GM18511 (cell line): Measurements from ENCODE around the gene PPFIA1.

Source experiments
- ATAC-seq: cut with Tn5 transposase; IDR thresholded peaks from one replicate; pipeline ENCODE4 v1.9.1; 2021; ENCODE audit warnings: mild to moderate bottlenecking, moderate library complexity; ENCODE audit not compliant: unreplicated experiment

Gene PPFIA1

DNA sequence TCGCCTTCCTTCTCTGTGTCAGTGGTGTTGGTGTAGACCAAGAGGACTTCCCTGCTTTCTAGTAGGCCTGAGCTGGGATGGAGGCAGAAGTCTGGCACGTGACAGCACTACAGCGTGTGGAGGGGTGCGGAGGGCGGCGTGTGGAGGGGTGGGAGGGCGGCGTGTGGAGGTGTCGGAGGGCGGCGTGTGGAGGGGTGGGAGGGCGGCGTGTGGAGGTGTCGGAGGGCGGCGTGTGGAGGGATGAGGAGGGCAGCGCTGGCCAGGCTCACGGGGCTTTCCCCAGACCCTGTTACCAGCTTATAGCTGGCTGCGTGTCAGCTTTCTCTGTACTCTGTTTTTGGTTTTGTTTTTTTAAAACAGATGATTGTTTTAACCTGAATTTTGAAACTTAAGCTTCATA lies 82.1 kb downstream of the PPFIA1 start:
- no peak for ATAC-seq

DNA sequence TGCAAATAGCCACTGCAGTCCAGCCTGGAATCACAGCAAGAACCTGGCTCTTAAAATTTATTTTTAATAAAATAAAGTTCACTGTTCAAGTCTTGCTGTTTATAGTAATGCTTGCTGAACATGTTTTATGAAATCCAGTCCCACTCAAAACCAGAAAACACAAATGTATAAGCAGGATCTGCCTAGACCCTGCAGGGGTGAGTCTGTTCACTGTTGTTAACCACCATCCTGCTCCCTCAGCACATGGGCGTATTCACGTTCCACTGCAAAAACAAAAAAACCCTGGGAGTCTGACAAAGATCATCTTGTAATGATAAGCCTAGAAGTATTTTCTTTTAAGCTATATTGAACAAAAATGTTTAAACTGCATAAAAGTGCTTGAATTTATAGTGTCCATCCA lies 82.8 kb downstream of the PPFIA1 start:
- ATAC-seq: no peak

DNA sequence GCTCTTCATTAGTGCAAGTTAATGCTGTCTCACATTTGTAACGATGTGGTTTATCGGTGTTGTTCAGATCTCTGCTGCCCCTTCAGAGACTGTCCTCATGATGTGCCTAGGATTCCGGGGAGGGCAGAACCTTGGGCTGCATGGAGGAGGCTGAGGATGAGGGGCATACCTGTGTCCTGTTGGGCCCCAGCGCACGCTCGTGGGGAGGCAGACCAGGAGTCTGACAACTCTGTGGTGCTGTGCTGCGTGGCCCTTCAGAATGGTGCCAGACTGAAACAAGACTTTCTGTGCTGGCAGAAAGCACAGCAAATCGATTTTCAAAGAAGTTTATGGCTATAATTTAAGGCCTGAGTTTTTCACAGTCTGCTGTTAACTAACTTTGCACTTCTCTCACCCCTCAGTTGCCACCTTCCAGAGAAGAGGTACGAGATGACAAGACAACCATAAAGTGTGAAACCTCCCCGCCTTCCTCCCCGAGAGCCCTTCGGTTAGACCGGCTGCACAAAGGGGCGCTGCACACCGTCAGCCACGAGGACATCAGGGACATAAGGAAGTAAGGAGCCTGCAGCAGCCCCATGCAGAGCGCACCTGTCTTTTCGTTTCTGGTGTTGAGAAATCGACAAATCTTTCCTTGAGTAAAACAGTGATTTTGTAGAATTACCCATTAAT lies 83.5 kb downstream of the PPFIA1 start:
- ATAC-seq: no peak

DNA sequence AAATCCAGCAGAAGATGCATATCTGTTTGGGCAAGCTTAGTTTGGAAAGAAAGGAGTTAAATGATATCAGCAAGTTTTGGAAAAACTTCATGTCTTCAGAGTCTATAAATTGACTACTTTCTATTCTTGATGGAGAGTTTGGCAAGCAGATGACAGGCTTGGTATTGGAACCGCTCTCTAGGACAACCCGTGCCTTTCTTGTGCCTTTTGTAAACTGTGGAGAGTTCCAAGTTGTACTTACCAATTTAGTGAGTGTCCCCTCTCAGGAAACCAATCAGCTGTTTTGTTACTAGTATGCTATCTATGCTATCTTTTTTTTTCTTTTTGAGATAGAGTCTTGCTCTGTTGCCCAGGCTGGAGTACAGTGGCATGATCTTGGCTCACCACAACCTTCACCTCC lies 84.1 kb downstream of the PPFIA1 start:
- ATAC-seq: no peak

DNA sequence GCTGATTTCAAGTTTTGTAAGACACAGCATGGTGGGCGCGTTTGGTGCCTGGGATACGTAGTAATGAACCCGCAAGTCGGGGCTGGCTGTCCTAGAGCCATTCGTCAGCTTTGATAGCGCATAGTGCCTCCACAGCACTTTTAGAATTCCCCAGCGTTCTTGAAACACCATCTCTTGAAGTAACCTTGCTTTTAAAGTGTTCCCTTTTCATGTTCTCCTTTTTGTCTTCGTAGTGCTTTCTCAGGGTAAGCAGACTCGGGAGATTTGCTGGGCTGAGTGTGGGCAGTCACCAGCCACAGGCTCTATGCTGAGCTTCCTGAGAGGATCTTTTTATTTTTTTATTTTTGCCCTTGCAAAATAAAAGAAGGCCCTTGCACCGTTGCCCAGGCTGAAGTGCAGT lies 88.3 kb downstream of the PPFIA1 start:
- ATAC-seq: no peak

DNA sequence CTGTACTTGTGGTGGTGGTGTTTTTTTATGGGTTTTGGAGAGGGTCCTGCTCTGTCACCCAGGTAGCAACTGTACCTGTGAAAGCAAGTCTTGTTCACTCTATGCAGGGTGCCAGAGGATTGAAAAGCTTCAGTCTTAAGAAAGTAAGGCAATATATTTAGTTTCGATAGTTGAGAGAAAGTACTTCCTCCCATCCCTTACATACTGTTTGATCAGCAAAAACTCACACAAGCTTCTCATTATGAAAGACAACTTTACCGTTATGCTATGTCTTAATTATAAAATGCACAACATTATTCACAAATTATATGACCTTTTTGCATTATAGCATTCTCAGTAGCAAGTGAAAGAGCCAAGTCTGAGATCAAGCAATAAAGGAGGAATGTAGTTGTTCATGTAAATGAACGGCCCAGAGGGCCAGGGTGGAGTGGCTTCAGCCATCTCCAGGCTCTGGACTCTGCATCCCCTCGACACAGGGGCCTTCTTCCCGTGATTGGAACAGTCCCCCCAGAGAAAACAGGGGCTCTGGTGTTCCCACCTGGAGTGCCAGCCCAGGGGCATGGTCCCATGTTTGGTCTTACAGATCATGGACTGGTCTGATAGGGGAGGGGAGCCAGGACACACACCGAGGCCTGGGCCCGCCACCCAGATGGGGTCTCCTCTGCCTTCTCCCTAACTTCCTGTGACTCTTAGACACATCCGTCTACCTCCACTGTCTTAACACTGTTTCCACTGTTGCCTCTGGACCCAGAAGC lies 89.1 kb downstream of the PPFIA1 start:
- ATAC-seq: no peak

DNA sequence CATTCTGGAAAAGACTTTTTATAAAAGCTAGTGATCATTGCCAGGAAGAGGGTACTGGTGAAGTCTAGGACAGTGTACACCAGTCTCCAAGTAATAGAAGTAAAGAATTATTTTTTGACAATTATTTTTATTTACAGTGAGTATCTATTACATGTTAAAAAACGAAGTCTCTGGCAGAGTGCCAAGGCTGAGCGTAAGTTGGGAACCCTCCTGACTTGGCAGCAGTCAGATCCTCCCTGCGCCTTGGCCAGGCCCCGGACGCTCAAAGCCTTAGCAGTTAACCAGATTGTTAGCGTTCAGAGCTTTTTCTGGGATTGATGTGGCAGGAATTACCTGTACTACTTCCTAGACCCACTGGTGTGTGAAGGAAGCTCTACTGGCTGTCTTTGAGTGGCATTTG lies 89.7 kb downstream of the PPFIA1 start:
- ATAC-seq: no peak

DNA sequence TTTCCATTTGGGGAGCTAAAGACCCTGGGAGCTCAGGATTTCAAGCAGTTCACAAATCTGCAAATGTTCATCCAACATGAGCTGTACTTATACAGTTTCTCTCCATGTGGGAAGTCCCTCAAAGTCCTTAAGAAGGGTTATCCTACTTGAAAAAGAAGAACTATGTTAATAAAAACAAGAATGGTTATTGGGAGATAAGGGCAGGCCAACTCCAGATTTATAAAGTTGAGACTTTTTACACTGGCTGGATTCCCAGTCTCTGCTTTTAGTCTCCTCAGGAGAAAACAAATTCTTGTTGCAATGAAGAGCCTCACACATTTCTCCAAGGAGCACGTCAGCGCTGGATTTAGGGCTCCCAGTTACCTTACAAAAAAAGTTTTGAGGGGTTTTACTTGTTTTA lies 93.7 kb downstream of the PPFIA1 start:
- no peak for ATAC-seq

DNA sequence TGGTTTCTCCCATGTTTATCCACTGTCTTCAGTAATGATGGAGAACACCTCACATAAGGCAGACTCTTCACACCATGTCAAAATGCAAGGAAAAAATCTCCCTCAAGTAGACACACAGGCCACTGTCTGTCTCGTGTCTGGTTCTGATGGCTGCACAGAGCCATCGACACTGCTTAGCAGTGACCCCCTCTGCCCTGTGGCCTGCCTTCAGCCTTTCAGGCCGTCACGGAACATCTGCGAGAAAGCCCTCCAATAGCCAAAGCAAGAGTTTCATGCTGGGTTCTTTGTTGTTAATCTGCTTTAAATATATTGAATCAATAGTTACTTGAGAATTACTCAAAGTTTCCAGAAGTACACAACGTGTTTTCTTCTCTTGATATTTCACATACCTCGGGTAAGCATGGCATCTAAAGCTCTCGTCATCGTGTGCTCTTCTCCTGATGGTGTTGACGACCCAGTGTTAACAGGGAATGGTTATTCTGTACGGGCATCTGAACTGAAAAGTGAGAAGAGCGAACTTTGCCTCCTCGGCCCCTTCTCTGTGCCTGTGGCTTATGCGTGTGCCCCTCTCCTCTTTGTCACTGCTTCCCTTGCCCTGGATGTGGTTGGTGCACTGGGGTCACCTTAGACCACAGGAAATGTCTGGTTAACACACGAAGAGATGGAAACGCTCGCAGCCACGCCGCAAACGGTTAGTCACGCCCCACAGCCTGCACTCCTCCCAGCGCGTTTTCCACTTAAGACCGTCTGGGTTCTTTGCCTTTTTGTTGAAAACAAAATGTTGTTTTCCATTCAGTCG lies 94.5 kb downstream of the PPFIA1 start:
- no peak for ATAC-seq

DNA sequence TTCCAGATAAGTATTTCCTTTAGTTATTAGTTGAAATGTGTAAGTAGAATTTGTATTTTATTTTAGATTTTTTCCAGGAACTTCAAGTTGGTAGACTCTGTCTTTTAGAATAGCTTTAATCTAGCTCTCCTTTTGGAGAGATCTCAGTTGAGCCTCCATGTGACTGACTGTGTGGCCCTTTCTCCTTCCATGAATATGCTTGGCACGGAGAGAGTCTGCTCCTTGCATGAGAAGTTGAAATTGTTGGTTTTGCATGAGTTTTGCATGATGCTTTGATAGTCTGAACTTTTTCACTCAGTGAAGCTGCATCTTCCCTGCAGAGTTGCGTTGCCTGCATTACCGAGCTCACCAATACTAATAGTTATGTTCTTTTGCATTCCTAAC lies 95.0 kb downstream of the PPFIA1 start:
- ATAC-seq: no peak

DNA sequence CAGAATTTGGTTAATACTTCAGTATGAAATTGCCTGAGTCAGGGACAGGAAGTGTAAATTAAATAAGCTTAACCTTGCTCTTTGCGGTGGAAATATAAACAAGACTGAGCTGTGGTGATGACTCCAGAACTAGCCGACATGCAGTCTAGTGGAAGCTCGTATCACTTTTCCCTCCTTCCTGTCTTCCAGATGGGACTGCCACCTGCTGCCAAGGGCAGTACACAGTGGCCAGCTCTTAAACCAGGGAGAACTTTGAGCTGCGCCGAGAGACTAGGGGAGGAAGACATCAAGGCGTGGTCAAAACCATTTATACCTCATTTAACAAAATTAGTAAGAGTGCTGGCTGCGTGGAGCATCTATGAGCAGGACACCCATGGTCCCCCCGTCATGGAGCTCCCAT lies 96.6 kb downstream of the PPFIA1 start:
- no peak for ATAC-seq

DNA sequence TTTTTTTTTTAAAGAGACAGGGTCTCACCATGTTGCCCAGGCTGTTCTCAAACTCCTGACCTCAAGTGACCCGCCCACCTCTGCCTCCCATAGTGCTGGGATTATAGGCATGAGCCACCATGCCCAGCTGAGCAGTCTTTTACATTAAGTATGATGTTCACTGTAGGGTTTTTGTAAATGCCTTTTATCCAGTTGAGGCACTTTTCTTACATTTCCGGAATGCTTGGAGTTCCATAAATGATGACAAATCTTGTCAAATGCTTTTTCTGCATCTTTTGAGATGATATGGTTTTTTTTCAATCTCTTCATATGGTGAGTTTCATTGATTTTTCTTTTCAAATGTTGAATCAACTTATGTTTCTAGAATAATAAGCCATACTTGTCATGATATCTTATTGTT lies 98.5 kb downstream of the PPFIA1 start:
- ATAC-seq: no peak

DNA sequence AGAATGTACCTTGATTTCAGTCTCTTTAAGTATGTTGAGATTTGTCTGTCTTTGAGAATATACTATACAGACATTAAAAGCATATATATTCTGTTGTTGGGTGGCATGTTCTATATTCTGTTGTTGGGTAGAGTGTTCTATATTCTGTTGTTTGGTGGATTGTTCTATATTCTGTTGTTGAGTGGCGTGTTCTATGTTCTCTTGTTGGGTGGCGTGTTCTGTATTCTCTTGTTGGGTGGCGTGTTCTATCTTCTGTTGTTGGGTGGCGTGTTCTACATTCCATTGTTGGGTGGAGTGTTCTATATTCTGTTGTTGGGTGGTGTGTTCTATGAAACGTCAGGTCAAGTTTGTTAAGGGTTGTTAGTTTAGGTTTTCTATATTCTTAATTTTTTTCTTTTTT lies 100.8 kb downstream of the PPFIA1 start:
- ATAC-seq: no peak

DNA sequence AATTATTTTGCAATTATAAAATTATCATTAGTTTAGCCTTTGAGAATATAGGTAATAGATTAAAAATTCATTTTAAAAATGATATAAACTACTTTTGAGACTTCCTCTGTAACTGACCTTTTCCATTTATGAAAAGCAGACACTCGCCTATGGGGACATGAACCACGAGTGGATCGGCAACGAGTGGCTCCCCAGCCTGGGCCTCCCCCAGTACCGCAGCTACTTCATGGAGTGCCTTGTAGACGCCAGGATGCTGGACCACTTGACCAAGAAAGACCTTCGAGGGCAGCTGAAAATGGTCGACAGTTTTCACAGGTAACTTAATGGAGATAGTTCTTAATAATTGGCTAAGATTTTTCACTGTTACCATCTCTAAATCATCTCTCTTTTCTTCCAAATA lies 101.6 kb downstream of the PPFIA1 start:
- ATAC-seq: no peak

DNA sequence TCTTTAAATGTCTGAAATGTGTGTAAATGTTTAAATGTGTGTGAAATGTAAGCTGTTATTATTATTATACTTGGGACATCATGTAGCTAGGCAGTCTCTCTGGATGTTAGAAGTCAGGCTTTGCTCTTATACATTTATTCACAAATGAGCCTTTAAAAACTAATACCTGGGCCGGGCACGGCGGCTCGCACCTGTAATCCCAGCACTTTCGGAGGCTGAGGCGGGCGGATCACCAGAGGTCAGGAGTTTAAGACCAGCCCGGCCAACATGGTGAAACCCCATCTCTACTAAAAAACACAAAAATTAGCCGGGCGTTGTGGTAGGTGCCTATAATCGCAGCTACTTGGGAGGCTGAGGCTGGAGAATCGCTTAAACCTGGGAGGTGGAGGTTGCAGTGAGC lies 106.1 kb downstream of the PPFIA1 start:
- ATAC-seq: no peak

DNA sequence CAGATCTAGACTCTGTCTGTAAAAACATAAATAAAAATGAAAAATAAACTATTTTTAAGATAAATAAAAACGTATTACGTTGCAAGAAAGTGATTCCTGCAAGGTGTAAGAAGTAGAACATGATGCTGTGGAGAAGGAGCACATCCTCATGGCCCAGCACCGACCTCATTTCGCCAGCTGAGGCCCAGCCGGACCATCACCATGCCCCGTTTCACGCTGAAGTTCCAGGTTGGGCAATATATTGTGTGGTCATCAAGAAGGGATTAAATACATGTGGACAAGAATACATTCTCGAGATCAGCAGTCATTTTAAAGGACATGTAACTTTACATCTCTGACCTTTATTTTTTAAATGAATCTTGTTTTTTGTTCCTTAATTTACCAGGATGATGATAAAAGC lies 107.2 kb downstream of the PPFIA1 start:
- ATAC-seq: no peak

DNA sequence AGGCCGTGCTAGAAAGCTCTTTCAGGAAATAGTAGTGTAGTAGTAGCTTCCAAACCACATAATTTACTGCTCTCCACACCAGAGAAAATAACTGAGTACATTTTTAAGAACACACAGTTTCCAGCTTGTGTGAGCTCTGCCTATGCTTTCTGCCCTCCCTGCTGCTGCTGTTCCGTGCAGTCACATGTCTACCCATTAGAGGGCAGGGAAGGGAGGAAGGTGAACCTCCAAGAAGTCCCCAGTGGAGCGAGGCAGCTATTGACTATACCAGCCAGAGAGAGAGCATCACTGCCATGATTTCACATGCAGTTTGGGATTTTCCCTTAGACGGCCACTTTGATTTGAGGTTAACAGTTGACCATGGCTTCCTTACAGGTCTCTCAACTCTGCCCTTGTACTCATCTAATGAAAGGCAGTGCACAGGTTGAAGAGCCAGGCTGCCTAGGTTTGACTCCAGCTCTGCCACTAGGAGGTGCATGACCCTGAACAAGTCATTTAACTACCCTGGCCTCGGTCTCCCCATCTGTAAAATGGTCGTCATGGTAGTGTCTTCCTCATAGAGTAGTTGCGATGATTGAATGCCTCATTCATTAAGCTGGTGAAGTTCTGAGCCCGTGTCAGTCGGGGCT lies 108.1 kb downstream of the PPFIA1 start:
- ATAC-seq: no peak

DNA sequence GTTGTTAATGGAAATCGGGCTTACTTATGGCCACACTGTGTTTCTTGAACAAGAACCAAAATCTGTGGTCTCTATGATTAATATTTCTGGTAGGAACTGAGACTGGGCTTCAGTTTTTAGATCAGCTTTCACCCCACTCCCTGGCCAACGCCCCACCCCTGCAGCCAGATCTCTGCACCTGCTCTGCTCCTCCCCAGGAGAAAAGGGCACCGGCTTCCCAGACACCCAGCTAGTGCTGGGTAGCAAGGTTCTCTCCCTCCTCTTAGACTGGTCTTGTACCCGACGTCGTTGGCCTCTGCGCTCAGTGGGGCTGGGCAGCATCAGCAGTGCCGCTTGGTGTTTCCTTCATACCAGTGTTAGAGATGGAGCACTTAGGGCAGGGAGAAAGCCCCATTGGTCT lies 110.9 kb downstream of the PPFIA1 start:
- no peak for ATAC-seq

DNA sequence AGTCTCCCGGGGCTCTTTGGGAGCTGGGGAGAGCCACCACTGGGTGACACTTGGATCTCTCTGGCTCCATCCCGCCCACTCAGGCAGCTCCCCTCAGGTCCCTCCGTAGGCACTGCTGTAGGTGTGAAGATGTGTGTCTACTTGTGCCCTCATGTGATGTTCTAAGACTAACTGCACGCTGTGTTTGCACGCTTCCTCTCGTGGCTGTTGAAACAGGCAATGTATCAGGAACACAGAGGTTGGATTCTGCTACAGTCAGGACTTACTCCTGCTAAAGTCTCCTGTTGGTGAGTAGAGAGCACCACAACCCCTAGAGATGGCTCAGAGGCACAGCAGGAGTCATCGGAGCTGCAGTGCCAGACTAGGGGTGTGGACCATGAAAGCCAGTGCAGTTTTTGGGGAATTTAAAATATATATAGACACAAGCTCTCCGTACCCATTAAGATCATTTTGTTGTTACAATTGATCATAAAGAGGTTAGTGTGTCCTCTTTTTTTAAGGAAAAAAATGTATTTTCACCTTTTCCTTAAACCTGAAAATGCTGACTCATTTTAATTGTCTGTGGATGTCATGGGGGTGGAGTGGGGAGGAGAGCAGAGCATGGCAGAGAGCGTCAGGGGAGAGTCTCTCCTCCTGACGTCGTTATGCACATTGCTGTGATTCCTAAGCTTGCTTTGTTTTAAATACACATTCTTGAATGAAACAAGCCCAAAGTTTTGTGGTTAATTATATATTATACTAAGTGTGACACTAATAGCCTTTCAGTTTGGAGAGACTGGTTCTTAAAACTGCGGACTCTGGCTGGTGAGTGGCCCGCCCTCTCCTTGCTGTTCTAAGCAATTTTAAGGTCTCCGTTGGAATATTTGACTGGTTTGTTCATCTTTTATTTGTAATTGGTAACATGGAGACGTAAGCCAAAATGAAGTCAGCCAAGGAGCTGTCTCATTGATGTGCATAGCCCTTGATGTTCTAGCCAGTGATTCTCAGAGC lies 111.7 kb downstream of the PPFIA1 start:
- no peak for ATAC-seq
